ENCODE results near the gene FBN3. TPM values are rescaled to one million over a fixed set of nuclear protein-coding genes. Genes with fewer than 3 reads are reported as not detected.

FBN3 gene
- total RNA-seq, 4 donors from 2014 or later: 0.06 to 32.8 TPM; not detected in 2

GRCh38 chr19:8120636-8121480 lies 28.5 kb downstream of the FBN3 start:
- Histone ChIP-seq H3K36me3 (no peaks in the 10 kb centered on the region), H3K27me3 (no peaks in the 10 kb centered on the region), H3K4me3 (no peak overlapping the region), H3K9me3 (no peaks in the 10 kb centered on the region), H3K4me1 (no peaks in the 10 kb centered on the region), H3K27ac (no peak overlapping the region)
- DNase-seq: no peak
- TF ChIP-seq POLR2A (IDR thresholded peaks at IDR 0.05) (no peak), CTCF (IDR thresholded peaks at IDR 0.05) (no peak)
- intact Hi-C loops (cut with DNase I; ENCODE audit: low total_unique reads): no loop called here

- Histone ChIP-seq H3K27me3 (no peaks in the 10 kb centered on the region), H3K4me1 (no peaks in the 10 kb centered on the region), H3K9me3 (no peaks in the 10 kb centered on the region), H3K36me3 (no peaks in the 10 kb centered on the region), H3K4me3 (no peak overlapping the region), H3K27ac (no peak overlapping the region)
- no peak for DNase-seq
- TF ChIP-seq CTCF (IDR thresholded peaks at IDR 0.05): no peak
- no peak for TF ChIP-seq POLR2A (IDR thresholded peaks at IDR 0.05)
- intact Hi-C loops (cut with DNase I; ENCODE audit: low total_unique reads): no loop called here
Measured at GRCh38 chr19:8117991-8118390, 31.4 kb downstream of the FBN3 start.

DNA sequence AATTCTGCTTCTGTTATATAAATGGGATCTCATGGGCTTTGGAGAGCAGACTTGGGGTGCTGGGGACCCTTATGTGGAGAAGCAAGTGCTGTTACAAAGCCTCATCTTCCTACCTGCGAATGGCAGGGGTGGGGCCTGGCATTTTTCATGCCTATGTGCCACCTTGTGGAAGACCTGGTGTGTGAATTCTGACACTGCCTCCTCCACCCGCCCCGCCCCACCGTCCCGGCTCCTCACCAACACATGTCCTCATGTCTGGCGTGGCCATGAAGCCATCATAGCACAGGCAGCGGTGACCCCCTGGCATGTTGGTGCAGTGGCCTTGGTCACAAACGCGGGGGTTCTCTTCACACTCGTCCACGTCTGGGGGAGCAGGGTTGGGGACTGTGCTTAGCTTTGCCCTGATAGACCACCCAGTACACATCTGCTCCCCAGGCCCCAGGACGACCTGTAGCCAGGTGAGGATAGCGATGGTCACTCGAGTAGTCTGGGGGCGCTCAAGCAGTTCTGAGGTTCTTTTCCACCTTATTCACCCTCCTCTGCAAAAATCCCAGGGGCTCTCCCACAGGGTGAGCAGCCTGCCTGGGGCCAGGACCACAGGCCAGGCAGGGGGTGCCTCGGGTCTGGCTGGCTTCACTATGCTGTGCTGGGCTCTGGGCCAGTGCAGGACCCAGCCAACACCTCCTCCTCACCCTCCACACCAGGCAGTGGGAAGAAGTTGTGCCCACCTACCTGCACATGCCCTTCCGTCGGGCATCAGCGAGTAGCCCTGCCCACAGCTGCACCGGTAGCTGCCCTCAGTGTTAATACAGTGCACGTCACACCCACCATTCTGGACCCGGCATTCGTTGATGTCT lies 32.7 kb downstream of the FBN3 start:
- Histone ChIP-seq H3K27ac (no peak overlapping the region), H3K27me3 (no peaks in the 10 kb centered on the region), H3K36me3 (no peaks in the 10 kb centered on the region), H3K4me3 (no peak overlapping the region), H3K4me1 (no peaks in the 10 kb centered on the region), H3K9me3 (no peaks in the 10 kb centered on the region)
- DNase-seq: no peak
- intact Hi-C loops (cut with DNase I; ENCODE audit: low total_unique reads): no loop called here
- TF ChIP-seq CTCF (IDR thresholded peaks at IDR 0.05) (no peak), POLR2A (IDR thresholded peaks at IDR 0.05) (no peak)

DNA sequence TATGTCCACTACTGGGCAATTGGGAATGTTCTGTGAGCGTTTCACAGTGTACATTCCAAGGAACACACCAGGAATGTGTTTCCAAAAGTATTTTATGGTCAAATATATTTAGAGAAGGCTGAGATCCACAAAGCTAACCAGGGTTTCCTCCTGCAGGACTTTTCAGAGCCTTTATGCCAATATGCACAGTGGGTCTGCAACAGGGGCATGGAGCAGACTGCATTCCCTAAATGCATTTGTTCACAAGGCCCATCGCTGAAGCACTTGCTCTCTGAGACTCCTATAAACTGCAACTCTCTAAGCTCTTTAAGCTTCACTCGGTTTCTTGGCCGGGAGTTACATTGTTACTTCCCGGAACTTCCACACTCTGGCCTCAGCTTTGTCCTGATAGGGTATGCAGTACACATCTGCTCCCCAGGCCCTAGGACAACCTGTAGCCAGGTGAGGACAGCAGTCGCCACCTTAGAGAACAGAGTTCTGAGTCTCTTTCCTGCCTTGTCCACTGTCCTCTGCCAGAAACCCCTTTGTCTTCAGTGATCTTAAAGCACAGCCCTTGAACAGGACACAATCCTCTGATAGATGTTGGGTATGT lies 33.5 kb downstream of the FBN3 start:
- H3K27ac ChIP-seq: no peak overlapping the region
- TF ChIP-seq POLR2A (IDR thresholded peaks at IDR 0.05): no peak
- TF ChIP-seq CTCF (IDR thresholded peaks at IDR 0.05): no peak
- DNase-seq: no peak
- no peaks in the 10 kb centered on the region for H3K4me1 ChIP-seq
- no peak overlapping the region for H3K4me3 ChIP-seq
- no peaks in the 10 kb centered on the region for H3K36me3 ChIP-seq
- no peaks in the 10 kb centered on the region for H3K9me3 ChIP-seq
- H3K27me3 ChIP-seq: no peaks in the 10 kb centered on the region
- intact Hi-C loops (cut with DNase I; ENCODE audit: low total_unique reads): no loop called here
